GM12878 (cell line): ENCODE measurements around the gene ASIC2. TPM values are rescaled to one million over a fixed set of nuclear protein-coding genes. Genes with fewer than 3 reads are reported as not detected.

Experiments used
- ATAC-seq: fragments of 200-7000 bp; cut with Tn5 transposase; 3 replicates; pipeline ENCODE4 v1.9.1; 2020; ENCODE audit warnings: mild to moderate bottlenecking, moderate library complexity
- BruUV-seq: library from RNA; stranded (reverse); fragments of 400-500 nt; replicated peaks from 2 replicates; lab custom pipeline; 2021; lab: Mats Ljungman, UMichigan
- CTCF ChIA-PET: fragments of 300-600 bp; sonication (Branson Sonifier 250); formaldehyde crosslinking; extraction: SDS; loops from one replicate; lab custom pipeline; 2021; ENCODE audit warnings: inconsistent platforms; lab: Yijun Ruan, JAX
- POLR2A ChIA-PET: fragments of 350-600 bp; formaldehyde crosslinking; extraction: SDS; loops from one replicate; lab custom pipeline; 2021; ENCODE audit warnings: inconsistent platforms; lab: Charles Lee
- RAD21 ChIA-PET: fragments of 300-600 bp; sonication (Branson Sonifier 250); formaldehyde crosslinking; loops from one replicate; lab custom pipeline; 2023; ENCODE audit warnings: antibody characterized with exemption; ENCODE audit not compliant: unreplicated experiment; lab: Charles Lee
- SMC1A ChIA-PET: fragments of 300-600 bp; sonication (Branson Sonifier 250); formaldehyde crosslinking; loops from one replicate; lab custom pipeline; 2023; ENCODE audit not compliant: unreplicated experiment, uncharacterized antibody; lab: Charles Lee
- DNase-seq: peaks from one replicate; pipeline ENCODE4 v3.0.0-alpha.2; 2011; ENCODE audit warnings: low read depth, low spot score
- FAIRE-seq: peaks from 3 replicates; lab custom pipeline; 2011; peaks lifted over from hg19 to GRCh38; lab: Jason Lieb, UNC
- H2AFZ ChIP-seq: 2 replicates; pipeline ENCODE4 v1.6.0; 2011; ENCODE audit warnings: low read depth, low read length, control low read depth; ENCODE audit not compliant: control insufficient read depth
- H3K27ac ChIP-seq: 2 replicates; pipeline ENCODE4 v1.5.1; 2011; ENCODE audit warnings: control low read depth; ENCODE audit not compliant: control insufficient read depth, insufficient read depth
- H3K27me3 ChIP-seq, 2 experiments: replicated peaks in 1 of 2; 2 replicates each; pipeline versions ENCODE4 v1.6.0 to v1.6.1; 2011; ENCODE audit warnings: low read length in 1 of 2; ENCODE audit not compliant: control insufficient read depth in 2 of 2, insufficient read depth in 2 of 2
- H3K36me3 ChIP-seq, 2 experiments: 2 replicates each; pipeline ENCODE4 v1.5.1; 2011; ENCODE audit warnings: low read length in 1 of 2; ENCODE audit not compliant: control insufficient read depth in 2 of 2, insufficient read depth in 2 of 2
- H3K4me1 ChIP-seq: 2 replicates; pipeline ENCODE4 v1.6.1; 2011; ENCODE audit warnings: mild to moderate bottlenecking, low read length, moderate library complexity, mixed read lengths; ENCODE audit not compliant: control insufficient read depth, insufficient read depth
- H3K4me2 ChIP-seq: 2 replicates; pipeline ENCODE4 v1.6.0; 2011; ENCODE audit warnings: control low read depth; ENCODE audit not compliant: control insufficient read depth, insufficient read depth
- H3K4me3 ChIP-seq: fragments of 200-600 bp; sonication (generic); 2 replicates; pipeline ENCODE4 v1.5.1; 2016
- H3K79me2 ChIP-seq: 2 replicates; pipeline ENCODE4 v1.6.0; 2011; ENCODE audit warnings: low read length; ENCODE audit not compliant: control insufficient read depth, insufficient read depth
- H3K9ac ChIP-seq: 2 replicates; pipeline ENCODE4 v1.8.0; 2011; ENCODE audit warnings: low read length, control low read depth, mixed read lengths; ENCODE audit not compliant: control insufficient read depth, insufficient read depth
- H3K9me3 ChIP-seq: replicated peaks from 3 replicates; pipeline ENCODE4 v1.5.1; 2011; ENCODE audit warnings: mild to moderate bottlenecking, low read length; ENCODE audit not compliant: control insufficient read depth, insufficient read depth
- H4K20me1 ChIP-seq: 2 replicates; pipeline ENCODE4 v1.6.0; 2011; ENCODE audit not compliant: control insufficient read depth, insufficient read depth
- CBFB ChIP-seq: IDR thresholded peaks from 2 replicates; pipeline ENCODE4 v1.6.1; 2016; ENCODE audit warnings: antibody characterized with exemption, low read depth
- CEBPZ ChIP-seq: fragments of 150-350 bp; IDR thresholded peaks from 2 replicates; pipeline ENCODE4 v1.6.1; 2016; ENCODE audit warnings: low read depth, low read length
- FOXM1 ChIP-seq: IDR thresholded peaks from 2 replicates; pipeline ENCODE4 v1.6.1; 2012; ENCODE audit warnings: low read depth, mild to moderate bottlenecking, inconsistent platforms, low read length, moderate library complexity
- KAT2A ChIP-seq: conservative IDR thresholded peaks from 2 replicates; pipeline ENCODE4 v1.6.1; 2011; ENCODE audit warnings: low read depth, low read length; ENCODE audit not compliant: control insufficient read depth
- NBN ChIP-seq: fragments of 450-650 bp; IDR thresholded peaks from 2 replicates; pipeline ENCODE4 v1.6.1; 2016
- NR2C1 ChIP-seq: fragments of 450-650 bp; IDR thresholded peaks from 2 replicates; pipeline ENCODE4 v1.6.1; 2017; ENCODE audit warnings: antibody characterized with exemption, mild to moderate bottlenecking, moderate library complexity
- POLR2A ChIP-seq: IDR thresholded peaks from 2 replicates; pipeline ENCODE4 v1.6.1; 2011; ENCODE audit warnings: low read depth, mild to moderate bottlenecking, low read length
- PRDM15 ChIP-seq: fragments of 450-650 bp; formaldehyde crosslinking; IDR thresholded peaks from 2 replicates; pipeline ENCODE4 v1.4.0; 2020; ENCODE audit warnings: mild to moderate bottlenecking, moderate library complexity
- RBBP5 ChIP-seq: fragments of 200-600 bp; sonication (generic); conservative IDR thresholded peaks from 2 replicates; pipeline ENCODE4 v1.6.1; 2016
- RELB ChIP-seq: fragments of 450-650 bp; IDR thresholded peaks from 2 replicates; pipeline ENCODE4 v1.6.1; 2017; ENCODE audit warnings: low read depth, mild to moderate bottlenecking, moderate library complexity
- SIX5 ChIP-seq: IDR thresholded peaks from 2 replicates; pipeline ENCODE4 v1.6.1; 2011; ENCODE audit warnings: mild to moderate bottlenecking, low read depth, low read length, moderate library complexity; ENCODE audit not compliant: severe bottlenecking
- STAT3 ChIP-seq: IDR thresholded peaks from 2 replicates; pipeline ENCODE4 v1.6.1; 2011; ENCODE audit warnings: low read depth, low read length, improper control_type of control experiment
- TCF3 ChIP-seq: IDR thresholded peaks from 2 replicates; pipeline ENCODE4 v1.6.1; 2012; ENCODE audit warnings: low read depth, mild to moderate bottlenecking, low read length, borderline replicate concordance; ENCODE audit not compliant: insufficient read depth
- ZBED1 ChIP-seq: IDR thresholded peaks from 2 replicates; pipeline ENCODE4 v1.6.1; 2016; ENCODE audit warnings: borderline replicate concordance
- ZNF207 ChIP-seq: fragments of 450-650 bp; IDR thresholded peaks from 2 replicates; pipeline ENCODE4 v1.6.1; 2014; ENCODE audit warnings: antibody characterized with exemption, mild to moderate bottlenecking, borderline replicate concordance
- ZNF24 ChIP-seq: fragments of 450-650 bp; IDR thresholded peaks from 2 replicates; pipeline ENCODE4 v1.6.1; 2017; ENCODE audit warnings: antibody characterized with exemption, mild to moderate bottlenecking
- WGBS: methylation state at CpG from one replicate; pipeline ENCODE4 v1.1.6; 2016; ENCODE audit warnings: low lambda C conversion rate; ENCODE audit not compliant: insufficient replicate concordance, insufficient coverage; ENCODE audit errors: missing lambda C conversion rate; 5-methylcytosine and 5-hydroxymethylcytosine counted together
- in situ Hi-C: fragments of 300-500 bp; cut with MboI; formaldehyde crosslinking; loops from 9 replicates; pipeline ENCODE4 v1.14.3; 2018; ENCODE audit warnings: mixed read lengths
- intact Hi-C: fragments of 100-400 bp; cut with micrococcal nuclease; formaldehyde crosslinking; loops from one replicate; pipeline ENCODE4 v1.14.2; 2022; ENCODE audit not compliant: unreplicated experiment
- polyA plus RNA-seq, 11 experiments: library from polyadenylated mRNA; depleted of rRNA in 4 of 11; unstranded in 6 of 11; stranded (reverse) in 5 of 11; fragments of >200 nt; fragmentation: Nextera tagmentation in 4 of 11; fragmentation: Illumina TruSeq in 1 of 11; extraction: Ambion mirVana in 4 of 11; extraction: Trizol in 1 of 11; gene quantifications; 1 replicate in 1 of 11; 2 replicates in 10 of 11; pipeline versions ENCODE4 v1.2.1 to v1.2.3, GENCODE V29; 2011 to 2016; ENCODE audit warnings: inconsistent platforms in 2 of 11, missing spikeins in 2 of 11, low read depth in 1 of 11
- total RNA-seq, 4 experiments: library from RNA; depleted of rRNA in 3 of 4; stranded (reverse); fragments of >200 nt in 3 of 4; fragmentation: Illumina TruSeq in 1 of 4; extraction: Trizol in 1 of 4; gene quantifications; 2 replicates each; pipeline versions ENCODE4 v1.2.1 to v1.2.3, GENCODE V29; 2013 to 2021

ASIC2 gene
- total and polyA plus RNA-seq, 10 of the 15 experiments (the other 5 are each of a cell fraction or from before 2014, with no cell fraction given) = not detected

GRCh38 chr17:33234233-33234632 is 58.9 kb downstream of the ASIC2 start:
- Histone ChIP-seq H3K4me1 (no peaks in the 10 kb centered on the region), H3K4me3 (no peak overlapping the region), H3K27ac (no peak overlapping the region), H4K20me1 (no peaks in the 10 kb centered on the region), H3K27me3 (no peaks in the 10 kb centered on the region), H2AFZ (no peak overlapping the region), H3K36me3 (no peaks in the 10 kb centered on the region), H3K9ac (no peak overlapping the region), H3K9me3 (no peaks in the 10 kb centered on the region), H3K79me2 (no peaks in the 10 kb centered on the region), H3K4me2 (no peak overlapping the region)
- no peak for FAIRE-seq
- no peak for ATAC-seq
- DNase-seq = no peak
- CTCF ChIA-PET = no interaction called here
- POLR2A ChIA-PET = no interaction called here
- SMC1A ChIA-PET = no interaction called here
- no TSS peak for BruUV-seq
- TF ChIP-seq KAT2A (no peak), ZNF207 (no peak), ZBED1 (no peak), NR2C1 (no peak), ZNF24 (no peak), SIX5 (no peak), POLR2A (no peak), STAT3 (no peak), NBN (no peak), FOXM1 (no peak), CEBPZ (no peak), RBBP5 (no peak), CBFB (no peak), RELB (no peak), TCF3 (no peak), PRDM15 (CRISPR knock-in tag) (no peak)
- RAD21 ChIA-PET = no interaction called here
- WGBS = 18% methylated on average over 4 of the region's 4 CpGs
- intact Hi-C loops (no loop called here), in situ Hi-C loops (no loop called here)
